SU-DHL-6 (cell line): Measurements from ENCODE around the gene ST6GALNAC4.

Source experiments
- CTCF ChIP-seq: fragments of 200-600 bp; sonication (generic); IDR thresholded peaks from one replicate; pipeline ENCODE4 v1.5.1; 2017; ENCODE audit warnings: antibody characterized with exemption, mild to moderate bottlenecking, low read length, moderate library complexity; ENCODE audit not compliant: insufficient read depth, poor library complexity, severe bottlenecking
- EZH2phosphoT487 ChIP-seq: fragments of 200-600 bp; sonication (generic), shearing (Covaris generic); conservative IDR thresholded peaks from 2 replicates; pipeline ENCODE4 v1.6.1; 2018; ENCODE audit warnings: mild to moderate bottlenecking, antibody characterized with exemption, low read length, moderate library complexity, mixed read lengths

- TF ChIP-seq CTCF (no peak), EZH2phosphoT487 (no peak)
These were observed 19.0 kb upstream of the ST6GALNAC4 start for GRCh38 chr9:127935765-127936221.
